Renal pelvis (tissue), 4 donors: ENCODE data around the gene BOC. TPM values are rescaled to one million over a fixed set of nuclear protein-coding genes. Genes with fewer than 3 reads are reported as not detected.
A peak's percentile ranks its signal among the peaks of the same experiment; 100 is the strongest.

Experiments used
- DNase-seq: peaks from one replicate; pipeline ENCODE4 v3.0.0-alpha.2; 2013
- polyA plus RNA-seq, 3 donors: library from polyadenylated mRNA; unstranded; fragments of 120-200 nt; gene quantifications; one replicate each; pipeline ENCODE4 v1.2.1, GENCODE V29; 2013; ENCODE audit not compliant: insufficient read length in 3 of 3

The BOC gene
- polyA plus RNA-seq, 3 donors: 20.7 to 30.7 (median 24.2) TPM

DNA sequence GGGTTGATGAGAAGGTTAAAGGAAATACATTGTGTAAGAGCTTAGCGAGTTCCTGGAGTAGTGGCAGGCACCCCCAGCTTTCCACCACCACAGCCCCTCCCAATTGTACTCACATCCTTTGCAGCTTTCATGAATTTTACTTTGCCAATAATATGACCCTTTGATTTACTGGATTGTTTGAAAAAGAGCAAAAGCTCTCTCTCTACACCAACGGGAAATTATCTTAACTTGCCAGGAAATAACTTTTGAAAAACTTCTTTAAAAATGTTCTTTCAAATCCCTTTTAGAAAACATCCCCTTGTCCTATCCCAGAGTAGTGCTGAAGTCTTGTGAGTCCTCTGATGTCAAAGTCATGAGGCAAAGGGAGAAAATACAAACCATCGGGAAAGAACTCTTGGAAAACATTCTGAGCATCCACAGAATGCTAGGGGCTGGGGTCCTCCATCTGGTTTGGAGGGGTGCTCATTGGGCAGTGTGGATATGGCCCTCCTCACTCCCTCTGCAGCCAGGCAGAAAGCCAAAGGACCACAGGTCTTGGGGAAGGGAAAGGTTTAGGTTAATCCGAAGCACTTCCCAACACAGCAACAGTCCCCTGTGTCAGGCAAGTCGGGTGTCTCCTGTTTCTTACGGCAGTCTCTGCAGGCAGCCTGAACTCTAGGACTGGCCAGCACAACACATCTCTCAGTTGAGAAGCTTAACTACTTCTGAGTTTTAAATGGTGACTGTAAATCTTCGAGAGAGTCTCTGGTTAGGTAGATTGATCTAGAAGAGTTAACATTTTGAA, 36.5 kb downstream of the BOC start:
- no peak for DNase-seq

GRCh38 chr3:113249111-113249510, 37.8 kb downstream of the BOC start:
- no peak for DNase-seq

DNA sequence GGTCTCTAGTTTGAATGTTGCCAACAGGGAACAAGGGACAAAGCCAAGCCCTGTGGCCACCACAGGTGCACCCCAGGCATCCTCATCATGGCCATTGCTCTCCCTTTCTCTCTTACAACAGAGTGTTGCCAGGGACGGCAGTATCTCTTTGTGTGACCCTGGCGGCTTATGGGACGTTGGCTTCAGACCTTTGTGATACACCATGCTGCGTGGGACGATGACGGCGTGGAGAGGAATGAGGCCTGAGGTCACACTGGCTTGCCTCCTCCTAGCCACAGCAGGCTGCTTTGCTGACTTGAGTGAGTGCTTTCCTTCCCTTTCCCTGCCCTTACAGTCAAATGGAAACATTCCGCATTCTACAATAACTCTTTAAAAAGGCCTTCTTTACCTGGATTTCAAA, 38.2 kb downstream of the BOC start:
- no peak for DNase-seq

- no peak for DNase-seq
Measured at GRCh38 chr3:113250566-113250965, 39.2 kb downstream of the BOC start.

- DNase-seq: no peak
Measured at GRCh38 chr3:113251817-113252216, 40.5 kb downstream of the BOC start.

GRCh38 chr3:113252553-113252952, 41.2 kb downstream of the BOC start:
- DNase-seq: no peak

DNA sequence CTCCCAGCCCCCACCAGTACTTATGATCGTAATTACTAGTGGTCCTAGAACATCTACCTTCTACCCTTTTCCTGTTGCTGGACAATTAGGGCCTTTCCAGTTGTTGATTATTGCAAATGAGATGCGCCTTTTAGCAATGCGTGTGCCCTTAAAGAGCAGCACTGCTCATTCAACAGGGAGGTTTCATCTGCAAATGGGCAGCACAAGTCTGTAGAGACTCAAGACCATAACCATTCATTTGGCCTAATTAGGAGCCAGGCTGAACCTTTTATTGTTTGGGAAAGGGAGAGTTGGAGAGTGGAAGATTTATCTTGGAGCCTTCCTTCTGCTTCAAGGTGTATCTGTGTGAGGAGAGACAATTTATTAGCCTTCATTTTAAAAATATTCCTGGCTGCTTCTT, 42.3 kb downstream of the BOC start:
- no peak for DNase-seq

- DNase-seq: peak; percentile 80
Measured at GRCh38 chr3:113254171-113254947, 43.0 kb downstream of the BOC start.

DNA sequence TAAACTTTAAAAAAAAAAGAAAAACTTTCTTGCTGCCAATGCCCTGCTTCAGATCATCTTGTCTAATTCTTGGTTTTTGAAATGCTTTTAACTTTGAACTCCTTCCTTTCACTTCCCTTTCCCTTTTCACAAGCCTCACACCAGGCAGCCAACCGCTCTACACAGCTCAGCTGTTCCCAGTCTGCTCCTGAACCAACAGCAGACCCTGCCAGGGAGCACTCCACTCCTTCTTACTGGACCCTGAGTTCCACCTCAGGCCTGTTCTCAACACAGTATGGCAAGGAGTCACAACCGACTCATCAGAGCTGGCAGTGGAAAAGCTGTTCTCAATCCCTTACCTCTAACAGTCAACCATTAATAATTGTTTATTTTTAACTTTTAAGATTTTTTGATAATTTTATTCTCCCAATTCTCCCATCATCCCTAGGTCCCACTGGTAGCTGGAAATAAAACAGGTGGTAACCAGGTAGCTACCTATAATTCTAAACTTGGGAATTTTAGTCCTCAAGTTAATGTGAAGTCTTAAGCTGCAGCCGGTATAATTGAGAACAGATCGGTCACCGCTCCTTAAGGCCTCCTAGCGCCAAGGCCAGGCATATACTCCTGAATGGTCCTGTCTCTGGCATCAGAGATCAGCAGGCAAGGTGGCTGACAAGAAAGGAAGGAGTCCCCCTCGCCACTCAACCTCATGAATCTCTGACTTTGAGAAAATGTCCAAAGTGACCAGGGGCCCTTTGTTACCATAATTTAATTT, 43.9 kb downstream of the BOC start:
- DNase-seq: no peak

DNA sequence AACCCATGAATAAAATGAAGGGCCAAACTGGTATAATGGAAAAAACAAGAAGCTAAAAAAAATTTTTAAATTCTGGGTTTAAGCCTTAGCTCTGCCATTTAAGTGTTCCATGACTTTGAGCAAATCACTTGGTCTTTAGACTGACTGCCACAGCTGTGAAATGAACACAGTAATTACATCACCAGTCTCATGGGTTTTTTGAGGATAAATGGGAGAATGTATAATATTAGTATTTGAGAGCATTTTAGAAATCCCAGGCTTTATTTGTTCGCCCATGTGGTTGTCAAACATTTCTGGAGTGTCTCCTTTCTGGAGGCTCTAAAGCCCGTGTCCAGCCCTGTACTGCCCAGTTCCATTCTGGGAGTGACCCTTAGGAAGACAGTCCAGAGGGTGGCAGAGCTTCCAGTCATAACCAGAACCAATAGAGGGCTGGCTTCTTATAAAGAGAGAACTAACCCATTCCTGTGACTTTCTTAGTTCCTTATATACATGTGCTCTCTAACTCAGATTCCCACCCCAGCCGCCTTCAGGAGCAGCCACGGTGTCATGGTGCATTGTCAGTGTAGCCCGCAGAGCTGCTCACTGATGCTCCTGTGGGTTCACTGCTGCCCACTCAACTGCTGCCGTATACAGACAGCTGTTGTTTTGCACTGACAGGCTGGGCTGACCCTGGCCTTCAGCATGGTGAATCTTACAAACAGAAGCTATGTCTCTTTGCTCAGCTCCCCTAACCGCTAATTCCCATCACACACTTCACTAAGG, 44.7 kb downstream of the BOC start:
- no peak for DNase-seq

DNA sequence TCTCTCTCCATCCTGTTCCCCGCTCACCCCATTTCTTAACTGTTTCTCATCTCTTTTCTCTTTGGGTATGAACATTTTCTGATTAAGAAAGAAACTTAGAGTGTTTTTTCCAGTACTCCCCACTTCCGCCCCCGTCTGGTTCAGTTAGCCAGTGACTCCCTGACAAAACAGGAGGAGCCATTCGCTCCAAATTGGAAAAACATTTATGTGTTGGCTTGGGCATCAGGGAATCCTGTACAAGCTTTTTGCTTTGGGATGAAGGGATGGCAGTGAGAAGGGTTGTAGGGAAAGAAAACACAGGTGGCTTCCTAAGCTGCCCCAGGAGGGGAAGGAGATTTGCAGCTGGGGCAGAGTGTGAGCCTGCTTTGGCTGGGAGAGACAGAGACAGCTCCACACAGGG, 47.0 kb downstream of the BOC start:
- no peak for DNase-seq

DNA sequence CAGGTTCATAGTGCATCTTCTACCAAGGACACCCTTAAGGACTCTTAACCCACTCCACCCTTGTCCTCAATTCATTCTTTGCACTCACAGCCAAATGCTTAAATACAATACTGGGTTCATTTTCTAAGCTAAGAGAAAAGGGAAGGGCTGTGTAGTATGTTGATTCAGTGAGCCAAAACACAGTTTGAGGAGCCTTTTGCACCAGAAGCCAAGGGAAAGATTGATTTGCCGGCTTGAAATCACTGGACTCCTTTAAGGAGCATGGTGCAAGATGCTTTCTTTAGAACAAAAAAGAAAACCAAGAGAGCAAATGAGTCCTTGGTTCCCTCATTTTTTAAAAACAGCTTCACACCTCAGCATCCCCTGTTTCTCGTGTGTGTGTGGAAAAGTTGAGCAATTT, 47.8 kb downstream of the BOC start:
- no peak for DNase-seq

GRCh38 chr3:113261063-113261625, 49.8 kb downstream of the BOC start:
- no peak for DNase-seq

DNA sequence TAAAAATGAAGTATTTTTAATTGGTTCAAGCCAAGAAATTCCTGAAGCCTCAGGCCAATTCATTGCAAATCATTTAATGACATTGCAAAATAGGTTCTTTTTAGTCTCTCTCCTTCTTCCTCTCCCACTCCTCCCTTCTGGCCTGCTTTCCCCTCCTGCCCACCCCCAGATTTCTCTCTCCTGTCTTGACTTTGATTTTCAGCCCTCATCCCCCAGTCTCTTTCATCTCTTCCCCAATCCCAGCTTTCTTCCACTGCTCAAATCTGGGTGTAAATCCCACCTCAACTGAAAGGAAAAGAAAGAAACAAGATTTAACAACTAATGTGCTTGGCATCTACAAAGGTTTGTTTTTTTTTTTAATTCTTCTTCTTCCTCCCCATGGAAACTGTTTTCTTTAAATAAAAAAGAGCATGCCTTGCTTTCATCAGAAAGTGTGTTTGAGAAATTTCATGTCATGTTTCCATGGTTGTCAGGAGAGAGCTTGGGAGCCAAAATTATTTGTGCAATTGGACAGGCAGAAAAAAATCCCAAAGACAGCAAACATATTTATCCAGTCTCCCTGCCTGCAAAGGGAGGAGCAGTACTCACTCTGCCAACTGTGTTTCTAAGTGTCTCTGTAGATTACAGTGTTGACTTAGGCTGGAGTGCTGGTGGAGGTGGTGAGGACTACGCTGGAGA, 50.4 kb downstream of the BOC start:
- DNase-seq: no peak

- DNase-seq: no peak
Measured at GRCh38 chr3:113262304-113262665, 50.9 kb downstream of the BOC start.

DNA sequence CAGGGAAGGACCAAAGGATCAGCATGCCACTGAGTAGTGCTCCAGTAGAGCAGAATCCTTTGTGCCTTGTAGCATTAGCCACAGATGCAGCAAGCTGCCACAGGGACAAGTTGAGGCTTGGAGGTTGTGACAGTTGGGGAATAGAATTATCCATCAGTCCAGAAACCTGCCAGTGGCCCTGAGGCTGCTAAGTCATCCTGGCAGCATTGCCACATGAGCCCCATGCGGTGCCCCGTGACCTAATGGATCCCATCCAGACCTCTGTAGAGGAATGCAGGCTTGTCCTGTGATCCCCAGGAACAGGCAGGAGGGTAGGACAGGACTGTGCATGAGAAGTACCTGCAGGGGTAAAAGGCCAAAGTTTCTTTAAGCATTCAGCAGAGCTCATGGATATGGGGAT, 51.7 kb downstream of the BOC start:
- DNase-seq: no peak

DNA sequence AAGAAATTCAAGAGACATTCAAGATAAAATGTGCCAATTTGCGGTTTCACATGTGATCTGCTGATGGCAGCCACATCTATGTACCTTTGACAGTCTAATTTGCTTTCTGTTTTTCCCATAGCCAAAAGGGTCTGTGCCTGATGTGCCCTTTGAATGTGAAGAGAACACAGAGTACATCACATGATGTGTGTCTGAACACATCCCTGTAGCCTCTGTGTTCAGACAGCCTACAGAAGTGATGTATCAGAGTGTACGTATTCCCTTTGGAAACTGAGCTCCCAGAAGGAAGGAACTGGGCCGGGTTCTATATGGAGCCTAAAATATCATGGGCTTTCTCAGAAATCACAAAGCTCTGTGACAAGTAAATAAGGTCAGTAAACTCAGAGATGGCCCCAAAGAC, 52.4 kb downstream of the BOC start:
- DNase-seq: no peak

GRCh38 chr3:113264283-113265131, 53.1 kb downstream of the BOC start:
- no peak for DNase-seq

DNA sequence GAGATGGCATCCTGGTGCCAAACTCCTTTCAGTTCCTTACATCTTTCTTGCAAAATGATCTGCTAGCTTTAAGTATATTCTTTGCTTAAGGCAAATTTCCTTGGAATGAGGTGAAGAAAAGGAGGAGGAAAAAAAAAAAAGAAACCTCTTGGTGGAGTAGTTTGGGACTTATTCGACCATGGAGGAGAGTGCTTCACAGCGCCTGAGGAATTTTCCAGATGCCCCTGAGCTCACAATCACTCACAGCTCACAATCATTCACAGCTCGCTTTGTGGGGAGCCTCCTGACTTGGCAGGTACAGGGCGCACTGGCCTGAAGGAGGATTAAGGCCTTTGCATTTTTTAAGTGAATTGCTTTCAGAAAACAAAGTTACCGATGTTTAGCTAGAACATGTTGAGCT, 53.9 kb downstream of the BOC start:
- no peak for DNase-seq

- DNase-seq: no peak
Measured at GRCh38 chr3:113266738-113267137, 55.4 kb downstream of the BOC start.
